GF-D8 (cell line): ENCODE measurements around the gene EHBP1.

Source experiments
- DNase-seq: peaks from one replicate; lab custom pipeline; 2025; lab: John Stamatoyannopoulos, UW

EHBP1 gene

DNA sequence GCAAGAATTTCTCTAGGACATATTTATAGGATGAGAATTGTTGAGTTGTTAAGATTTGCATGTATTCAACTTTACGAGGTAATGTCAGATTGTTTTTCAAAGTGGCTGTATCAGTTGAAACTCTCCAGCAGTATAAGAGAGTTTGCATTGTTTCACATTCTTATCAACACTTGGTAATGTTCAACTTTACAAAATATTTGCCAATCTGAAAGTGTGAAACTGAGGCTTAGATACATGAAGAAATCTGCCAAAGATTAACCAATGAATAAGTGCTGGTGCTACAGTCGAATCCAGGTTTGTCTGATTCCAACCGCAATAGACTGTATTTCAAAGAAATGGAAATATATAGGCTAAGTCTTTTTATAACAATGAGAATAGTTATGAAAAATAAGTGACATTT lies 117.0 kb downstream of the EHBP1 start:
- DNase-seq, result no peak

DNA sequence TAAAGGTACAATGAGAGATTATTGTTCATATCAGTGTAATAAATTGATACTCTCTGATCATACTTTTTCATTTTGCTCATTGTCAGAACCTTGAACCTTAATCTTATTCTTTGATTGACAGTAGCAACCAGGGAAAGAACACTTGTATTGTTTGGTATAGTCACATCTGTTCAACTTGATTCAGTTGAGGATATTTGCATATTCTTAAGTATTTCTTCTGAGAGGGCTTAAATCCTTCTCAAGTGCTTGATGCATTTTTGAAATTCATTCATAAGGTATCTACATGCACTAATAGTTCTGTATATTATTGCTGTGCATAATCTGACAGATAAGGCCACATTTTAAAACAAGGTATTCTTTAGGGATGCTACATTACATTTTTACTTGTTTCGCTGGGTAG lies 118.9 kb downstream of the EHBP1 start:
- DNase-seq, result no peak

DNA sequence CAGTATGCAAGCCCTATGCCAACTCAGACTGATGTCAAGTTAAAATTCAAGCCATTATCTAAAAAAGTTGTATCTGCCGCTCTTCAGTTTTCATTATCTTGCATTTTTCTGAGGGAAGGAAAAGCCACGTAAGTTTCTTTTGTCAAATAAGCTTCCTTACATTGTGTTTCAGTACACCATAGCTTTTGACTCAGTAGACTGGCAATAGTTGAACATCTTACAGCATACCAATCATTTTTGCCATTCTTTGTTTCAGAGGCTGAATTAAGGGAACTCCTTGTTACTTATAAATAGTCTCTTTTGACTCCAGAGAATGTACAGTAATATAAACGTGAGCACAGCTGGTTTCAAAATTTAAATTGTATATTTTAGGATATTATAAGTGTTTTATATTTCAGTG lies 120.6 kb downstream of the EHBP1 start:
- DNase-seq, result no peak

DNA sequence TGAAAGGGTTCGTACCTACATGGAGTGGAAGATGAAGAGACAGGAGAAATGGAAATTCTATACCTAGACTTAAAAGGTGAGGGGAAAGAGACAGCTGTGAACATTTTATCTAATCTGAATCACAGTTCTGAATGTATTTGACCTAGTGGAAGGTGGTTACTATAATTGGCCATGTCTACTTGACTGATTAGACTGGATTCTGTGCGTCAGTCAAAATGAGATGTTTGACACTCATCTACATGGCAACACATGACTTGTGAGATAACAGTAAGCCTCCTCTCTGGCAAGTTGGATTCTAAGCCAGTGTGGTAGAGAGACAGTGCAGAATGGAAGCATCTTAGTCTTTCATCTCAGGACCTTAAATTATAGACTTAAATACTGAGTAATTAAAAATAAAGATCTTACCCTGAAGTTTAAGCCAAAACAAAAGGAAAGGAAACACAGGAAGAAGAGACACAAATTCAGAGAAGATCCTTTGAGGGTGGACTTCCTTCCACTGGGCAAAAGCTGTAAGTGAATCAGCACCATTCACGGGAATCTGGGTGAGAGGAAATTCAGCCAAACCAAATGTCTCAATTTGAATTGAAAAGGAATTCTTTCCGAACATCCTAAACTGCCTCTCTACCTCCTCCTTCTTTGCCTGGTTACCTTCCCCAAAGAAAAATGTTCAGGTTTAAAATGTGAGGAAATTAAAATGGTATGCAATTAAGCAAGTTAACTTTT lies 121.6 kb downstream of the EHBP1 start:
- DNase-seq, result no peak

DNA sequence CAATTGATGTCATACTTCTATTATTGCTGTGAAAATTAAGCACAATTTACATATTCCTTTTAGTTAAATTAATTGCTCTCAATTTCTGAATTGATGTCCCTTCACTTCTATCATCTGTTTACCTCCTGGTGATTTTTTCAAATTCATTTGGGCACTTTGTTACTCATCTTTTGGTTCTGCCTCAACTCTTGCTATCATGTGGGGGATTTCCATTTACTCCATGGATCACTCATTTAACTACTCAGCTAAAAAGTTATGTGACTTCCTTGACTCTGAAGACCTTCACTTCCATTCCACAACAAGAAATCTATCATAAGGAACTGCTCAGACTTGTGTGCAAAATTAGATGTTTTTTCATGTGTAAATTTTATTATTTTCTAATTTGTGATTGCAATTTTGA lies 126.2 kb downstream of the EHBP1 start:
- DNase-seq, result no peak

DNA sequence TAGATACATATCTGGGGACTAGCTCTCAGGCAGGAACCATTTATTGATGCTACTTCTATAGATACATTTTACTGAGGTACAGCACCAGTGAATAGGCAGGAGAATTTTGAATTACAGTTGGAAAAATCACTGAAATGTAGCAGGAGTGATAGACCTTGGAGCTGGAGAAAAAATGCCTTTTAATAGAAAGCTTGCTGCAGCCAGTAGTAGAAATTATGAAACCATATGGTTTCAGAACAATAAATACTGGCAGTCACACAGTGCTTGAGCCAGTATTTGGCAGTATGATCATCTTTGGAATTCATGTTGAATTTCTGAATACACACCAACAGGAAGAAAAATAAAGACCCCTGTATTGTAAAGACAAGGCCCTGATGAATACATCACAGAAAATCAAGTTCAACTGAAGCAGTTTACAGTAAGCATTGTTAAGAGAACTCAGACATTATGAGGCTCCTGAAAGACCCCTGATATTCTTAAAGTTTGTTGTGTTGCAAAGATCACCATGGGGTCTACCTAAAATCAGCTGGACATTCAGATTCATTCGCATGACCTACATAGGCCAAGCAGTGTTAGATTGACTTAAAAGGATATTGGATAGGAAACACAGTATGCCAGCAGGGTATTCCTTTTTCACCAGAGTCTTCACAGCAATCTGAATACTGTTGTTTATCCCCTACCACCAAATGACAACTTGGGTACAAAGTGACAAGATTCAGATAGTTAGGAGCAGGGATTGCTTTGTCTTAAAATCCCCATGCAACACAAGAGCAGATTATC lies 139.0 kb downstream of the EHBP1 start:
- DNase-seq, result no peak

DNA sequence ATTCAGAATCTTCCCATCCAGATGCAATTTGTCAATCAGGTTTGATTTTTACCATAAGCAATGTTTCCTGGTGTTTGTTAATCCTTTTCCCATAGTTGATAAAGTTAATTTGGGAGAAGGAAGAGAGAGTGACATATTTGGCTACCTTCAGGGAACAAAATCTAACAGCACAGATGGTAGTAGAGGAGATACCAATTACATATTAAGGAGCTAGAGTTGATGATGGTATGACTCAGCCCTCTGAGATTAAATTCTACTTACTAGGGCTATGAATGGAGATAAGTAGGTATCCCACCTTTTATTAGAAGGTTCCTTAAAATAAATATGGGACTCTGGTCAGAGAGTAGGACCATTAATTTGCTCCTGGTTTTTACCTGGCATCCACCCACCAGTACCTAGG lies 139.7 kb downstream of the EHBP1 start:
- no peak for DNase-seq

DNA sequence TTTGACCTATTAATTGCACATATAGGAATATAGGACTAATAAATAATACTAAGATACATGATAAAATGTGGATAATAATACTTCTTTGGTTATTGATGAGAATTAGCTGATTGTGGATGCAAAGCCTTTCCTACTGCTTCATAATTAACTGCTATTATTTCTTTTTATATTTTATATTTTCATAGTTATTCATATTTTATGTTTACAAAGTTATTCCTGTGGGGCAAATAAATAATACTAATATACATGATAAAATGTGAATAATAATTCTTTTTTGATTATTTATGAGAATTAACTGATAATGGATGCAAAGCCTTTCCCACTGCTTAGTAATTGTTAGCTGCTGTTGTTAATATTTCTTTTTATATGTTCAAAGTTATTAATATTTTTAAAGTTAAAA lies 146.7 kb downstream of the EHBP1 start:
- DNase-seq, result no peak

DNA sequence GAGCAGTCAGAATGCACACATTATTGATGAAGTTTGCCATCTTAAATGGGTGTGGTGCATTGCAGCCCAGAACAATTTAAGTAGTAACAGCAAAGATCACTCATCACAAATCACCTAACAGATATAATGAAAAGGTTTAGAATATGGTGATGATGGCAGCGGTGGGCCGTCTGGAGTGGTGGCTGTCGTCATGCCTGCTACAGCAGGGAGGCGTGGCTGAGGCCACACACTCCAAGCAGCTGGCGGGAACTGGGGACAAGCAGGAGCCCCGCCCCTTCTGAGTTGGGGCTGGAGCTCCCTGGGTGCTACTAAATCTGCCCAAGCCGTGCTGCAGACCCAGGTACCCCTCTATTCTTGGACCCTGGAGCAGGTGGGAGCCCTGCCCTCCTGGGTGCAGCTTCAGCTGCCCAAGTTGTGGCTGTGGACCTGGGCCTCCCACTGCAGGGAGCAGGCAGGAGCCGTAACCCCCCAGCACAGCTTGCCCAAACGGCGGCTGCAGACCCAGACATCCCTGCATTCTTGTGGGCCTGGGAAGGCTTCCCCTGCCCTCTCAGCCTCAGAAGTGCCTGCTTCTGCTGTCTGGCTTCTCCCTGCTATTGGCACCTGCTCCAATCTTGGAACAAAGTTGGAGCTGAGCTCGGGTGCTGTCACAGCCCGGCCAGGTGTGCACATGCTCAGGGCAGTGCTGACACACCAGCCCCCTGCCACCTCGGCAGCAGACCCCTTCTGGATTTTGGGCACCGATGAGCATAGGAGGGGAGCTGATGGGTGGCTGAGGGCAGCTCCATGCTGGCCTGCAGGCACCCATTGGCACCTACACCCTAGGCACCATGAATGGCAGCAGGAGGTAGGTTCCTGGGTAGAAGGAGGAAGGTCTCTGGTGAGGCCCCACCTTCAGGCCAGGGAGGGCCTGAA lies 149.3 kb downstream of the EHBP1 start:
- DNase-seq, result no peak

DNA sequence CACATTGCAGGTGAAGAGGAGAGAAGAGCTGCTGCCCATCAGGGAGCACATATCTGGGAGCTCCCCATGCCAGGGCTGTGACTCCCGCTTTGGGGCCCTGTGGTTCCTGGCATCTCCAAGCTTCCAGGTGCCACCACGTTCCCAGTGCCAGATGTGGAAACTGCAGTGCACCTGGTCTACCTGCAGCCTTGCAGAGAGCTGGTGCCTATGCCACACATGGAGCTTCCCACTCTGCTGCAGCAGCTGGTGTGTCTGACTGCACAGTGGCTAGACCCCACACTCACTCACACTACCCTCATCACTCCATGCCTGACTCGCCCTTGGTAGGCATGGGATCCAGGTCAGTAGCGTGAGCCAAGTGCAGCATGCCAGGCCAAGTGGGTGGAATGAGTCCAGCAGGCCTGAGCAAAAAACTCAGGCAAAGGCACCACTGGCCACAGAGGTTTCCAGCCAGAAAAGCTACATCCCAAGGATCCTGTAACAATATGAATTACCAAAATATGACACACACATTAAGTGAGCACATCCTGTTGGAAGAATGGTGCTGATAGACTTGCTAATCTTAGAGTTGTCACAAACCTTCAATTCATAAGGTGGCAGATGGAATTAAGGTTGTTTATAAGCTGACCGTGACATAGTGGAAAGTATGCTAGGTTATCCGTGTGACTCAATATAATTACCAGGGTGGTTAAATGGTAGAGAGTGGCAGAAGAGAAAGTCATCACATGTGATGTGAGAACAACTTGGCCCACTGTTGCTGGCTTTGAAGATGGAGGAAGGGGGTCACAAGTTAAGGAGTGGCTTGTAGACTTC lies 150.9 kb downstream of the EHBP1 start:
- no peak for DNase-seq

DNA sequence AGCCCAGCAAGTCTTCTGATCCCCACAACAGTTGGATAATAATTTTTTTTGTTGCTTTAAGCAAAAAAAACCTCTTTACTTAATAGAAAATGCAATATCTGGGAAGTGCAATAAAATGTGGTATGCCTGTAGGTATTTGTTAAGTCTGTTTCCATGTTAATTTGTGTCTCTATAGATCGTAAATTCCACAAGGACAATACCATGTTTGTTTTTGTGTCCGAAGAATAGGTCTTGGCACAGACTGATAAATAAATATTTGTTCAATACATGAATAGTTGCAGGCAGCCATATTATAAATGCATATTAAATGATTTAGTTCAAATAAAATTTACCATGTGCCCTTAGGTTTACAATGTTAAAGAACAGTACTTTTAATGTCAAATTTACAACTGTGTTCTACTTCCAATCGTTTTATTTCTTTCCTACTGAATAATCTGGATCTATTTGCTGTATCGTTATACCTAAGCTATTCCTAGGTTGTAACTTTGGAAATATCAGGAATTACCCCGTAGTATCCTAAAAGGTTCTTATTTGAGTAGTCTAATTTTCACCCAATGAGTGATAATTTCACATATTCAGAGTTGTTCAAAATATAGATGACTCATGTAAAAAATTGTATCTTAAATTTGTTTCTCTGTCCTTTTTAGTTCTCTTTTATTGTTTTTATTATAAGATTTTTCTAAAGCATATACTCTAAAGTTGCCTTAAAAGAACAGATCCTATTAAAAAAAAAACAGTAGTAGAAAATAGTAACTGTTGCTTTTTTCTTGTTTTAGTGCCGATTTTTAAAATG lies 151.8 kb downstream of the EHBP1 start:
- DNase-seq, result no peak

DNA sequence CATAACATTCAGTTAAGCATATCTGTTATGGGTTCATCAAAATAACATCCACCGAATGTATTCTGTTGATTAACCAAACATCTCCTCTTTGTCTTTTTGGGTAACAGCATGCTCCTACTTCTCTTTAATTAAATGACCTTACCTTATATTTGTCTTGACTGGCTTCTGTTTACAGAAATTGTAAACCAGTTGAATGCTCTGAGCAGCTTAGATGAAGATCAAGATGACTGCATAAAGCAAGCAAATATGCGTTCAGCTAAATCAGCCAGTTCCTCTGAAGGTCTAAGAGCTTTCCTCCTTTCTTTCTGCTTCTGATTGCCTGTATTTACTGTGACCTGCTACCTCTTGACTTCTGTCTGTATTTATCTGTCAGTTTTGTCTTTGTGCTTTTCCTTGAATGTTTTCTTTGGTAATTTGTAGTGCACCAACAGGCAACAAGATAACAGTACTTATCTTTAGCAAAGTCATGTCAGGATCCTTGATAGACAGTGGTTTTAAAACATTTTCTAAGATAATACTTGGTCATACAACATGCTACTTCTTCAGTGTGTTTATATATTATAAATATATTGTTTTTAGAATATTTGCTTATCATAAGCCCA lies 152.8 kb downstream of the EHBP1 start:
- no peak for DNase-seq

DNA sequence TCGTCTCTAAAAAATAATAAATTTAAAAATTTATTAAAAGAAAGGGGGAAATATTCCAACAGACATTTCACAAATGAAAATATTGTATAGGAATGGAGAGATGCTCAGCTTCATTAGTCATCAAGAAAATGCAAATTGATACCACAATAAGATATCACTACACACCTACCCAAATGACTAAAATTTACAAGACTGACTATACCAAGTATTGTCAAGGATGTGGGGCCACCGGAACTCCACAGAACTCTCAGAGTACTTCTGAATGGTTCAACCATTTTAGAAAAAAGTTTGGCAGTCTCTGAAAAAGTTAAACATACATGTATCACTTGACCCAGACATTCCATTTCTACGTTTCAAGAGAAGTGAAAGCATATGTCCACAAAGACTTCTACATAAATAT lies 163.4 kb downstream of the EHBP1 start:
- DNase-seq, result no peak

DNA sequence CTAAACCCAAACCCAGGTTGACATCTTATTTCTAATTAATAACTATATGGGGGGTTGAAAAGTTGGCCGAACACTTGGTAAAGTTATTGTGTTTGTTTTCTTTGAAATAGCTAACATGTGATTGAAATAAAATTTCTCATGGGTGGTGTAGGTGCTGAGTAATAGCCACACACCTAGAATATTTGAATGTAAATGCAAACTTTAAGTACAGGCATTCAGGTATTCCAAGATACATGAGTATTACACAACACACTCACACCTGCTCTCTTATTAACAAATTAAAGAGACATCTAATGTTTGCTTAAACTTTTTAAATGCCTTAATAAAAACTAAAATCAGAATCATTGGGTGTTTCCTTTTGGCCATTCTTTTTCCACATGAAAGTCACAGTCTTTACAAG lies 165.5 kb downstream of the EHBP1 start:
- no peak for DNase-seq

DNA sequence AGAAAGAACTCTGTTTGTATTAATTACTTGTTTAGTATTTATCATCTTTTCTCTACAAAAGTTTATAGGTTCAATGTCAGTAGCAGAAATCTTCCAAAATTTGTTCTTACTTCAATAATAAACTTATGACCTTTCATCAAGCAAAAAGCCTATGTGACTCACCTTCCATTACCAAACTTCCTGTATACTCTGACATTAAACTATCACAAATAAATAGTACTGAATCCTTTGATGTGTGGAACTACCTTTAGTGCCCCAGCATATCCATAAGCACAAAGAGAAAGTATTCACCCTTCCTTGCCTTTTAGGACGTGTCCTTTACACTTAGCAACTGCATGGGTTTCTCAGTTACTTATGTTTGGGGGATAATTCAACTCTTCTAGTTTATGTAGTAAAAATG lies 166.0 kb downstream of the EHBP1 start:
- DNase-seq, result no peak

DNA sequence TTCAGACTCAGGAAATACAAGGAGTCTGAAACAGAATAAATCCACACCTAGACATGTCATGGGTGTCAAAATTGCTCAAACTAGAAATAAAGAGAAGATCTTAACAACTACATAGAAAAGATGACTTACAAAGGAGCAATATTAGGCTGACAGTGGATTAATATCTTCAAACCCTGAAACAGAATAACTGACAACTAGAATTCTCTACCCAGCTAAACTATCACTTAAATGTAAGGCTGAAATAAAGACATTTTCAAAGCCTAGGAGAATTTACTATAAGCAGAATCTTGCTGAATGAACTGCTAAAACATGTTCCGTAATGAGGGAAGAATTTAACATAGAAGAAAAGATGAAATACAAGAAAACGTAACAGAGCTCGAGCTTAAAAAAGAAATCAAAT lies 168.1 kb downstream of the EHBP1 start:
- no peak for DNase-seq

DNA sequence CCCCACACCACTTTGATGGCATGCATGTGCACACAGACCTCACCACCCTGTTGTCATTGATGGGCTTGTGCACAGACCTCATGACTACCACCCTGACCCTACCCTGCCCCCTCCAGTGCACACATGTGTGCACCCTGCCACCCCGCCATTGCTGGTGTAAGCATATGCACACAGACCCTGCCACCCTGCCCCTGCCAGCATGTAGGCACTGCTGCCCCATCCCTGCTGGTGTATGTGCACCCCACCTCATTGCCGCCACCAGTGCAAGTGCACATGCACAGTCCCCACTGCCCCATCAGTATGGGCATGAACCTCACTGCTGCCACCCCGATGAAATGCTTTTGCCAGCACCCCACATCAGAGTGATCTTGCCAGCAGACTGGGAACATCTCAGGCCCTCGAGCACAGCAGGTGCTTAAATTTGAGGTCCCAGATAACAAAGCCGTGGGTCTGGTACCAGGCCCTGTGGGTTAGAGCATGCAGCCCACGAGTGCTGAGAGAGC lies 169.4 kb downstream of the EHBP1 start:
- no peak for DNase-seq

DNA sequence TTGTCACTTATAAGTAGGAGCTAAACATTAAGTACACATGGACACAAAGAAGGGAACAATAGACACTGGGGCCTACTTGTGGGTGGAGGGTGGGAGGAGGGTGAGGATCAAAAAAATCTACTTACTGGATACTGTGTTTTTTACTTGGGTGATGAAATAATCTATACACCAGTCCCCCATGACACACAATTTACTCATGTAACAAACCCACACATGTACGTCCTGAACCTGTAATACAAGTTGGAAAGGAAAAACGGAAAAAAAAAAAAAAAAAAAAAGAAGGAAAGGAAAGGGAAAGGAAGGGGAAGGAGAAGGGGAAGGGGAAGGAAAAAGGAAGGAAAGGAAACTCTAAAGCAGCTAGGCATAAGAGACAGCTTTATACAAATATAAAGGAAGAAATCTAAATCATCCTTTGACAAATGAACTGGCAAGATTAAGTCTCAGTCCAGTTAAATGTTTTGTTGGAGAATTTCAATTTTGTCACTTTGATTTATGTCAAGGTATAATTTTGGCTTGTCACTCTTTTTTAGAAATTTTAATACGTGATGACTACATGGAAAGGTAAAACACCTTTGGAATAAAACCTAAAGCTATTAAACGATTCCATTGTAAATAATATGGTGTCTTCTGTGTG lies 175.8 kb downstream of the EHBP1 start:
- DNase-seq, result no peak

DNA sequence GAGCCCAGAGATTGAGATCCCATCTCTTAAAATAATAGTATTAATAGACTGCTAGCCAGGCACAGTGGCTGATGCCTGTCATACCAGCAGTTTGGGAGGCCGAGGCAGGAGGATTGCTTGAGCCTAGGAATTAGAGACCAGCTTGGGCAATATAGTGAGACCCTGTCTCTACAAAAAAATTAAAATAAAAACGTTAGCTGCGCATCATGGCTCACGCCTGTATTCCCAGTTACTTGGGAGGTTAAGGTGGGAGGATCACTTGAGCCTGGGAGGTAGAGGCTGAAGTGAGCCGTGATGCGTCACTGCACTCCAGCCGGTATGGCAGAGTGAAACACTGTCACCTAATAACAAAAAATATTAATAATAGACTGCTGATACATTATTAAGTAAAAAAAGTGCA lies 178.1 kb downstream of the EHBP1 start:
- DNase-seq, result no peak

DNA sequence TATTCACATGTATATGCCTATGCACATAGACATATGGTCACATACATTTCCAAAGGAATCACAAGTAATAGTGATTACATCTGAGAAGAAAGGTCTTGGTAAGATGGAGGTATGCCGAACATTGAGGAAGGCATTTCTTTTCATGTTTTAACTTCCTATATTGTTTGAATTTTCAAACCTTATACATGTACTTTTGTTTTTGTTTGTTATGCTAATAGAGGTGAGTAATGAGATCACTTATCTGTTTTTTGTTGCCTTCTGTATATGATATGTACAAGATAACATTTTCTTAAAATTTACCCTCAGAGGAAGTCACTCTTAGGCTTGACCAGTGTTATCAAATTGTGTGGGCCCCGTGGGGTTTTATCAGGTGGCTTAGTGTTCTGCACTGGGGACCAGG lies 178.6 kb downstream of the EHBP1 start:
- DNase-seq, result no peak
